H4 (cell line): ENCODE measurements around the gene KRT8. TPM values are rescaled to one million over a fixed set of nuclear protein-coding genes. Genes with fewer than 3 reads are reported as not detected.

Experiments used
- DNase-seq: peaks from one replicate; pipeline ENCODE4 v3.0.0-alpha.2; 2015; ENCODE audit warnings: low spot score
- total RNA-seq: library from RNA; depleted of rRNA; stranded (reverse); fragments of >200 nt; shearing (Covaris generic); gene quantifications from 2 replicates; pipeline ENCODE4 v1.2.3, GENCODE V29; 2014

The KRT8 gene
- total RNA-seq, 1 experiment from 2014 or later: 20.7 TPM

GRCh38 chr12:52925717-52926595 lies 21.1 kb upstream of the KRT8 start:
- no peak for DNase-seq

GRCh38 chr12:52924764-52925716 lies 20.2 kb upstream of the KRT8 start:
- DNase-seq: no peak

GRCh38 chr12:52921488-52922165 lies 16.8 kb upstream of the KRT8 start:
- DNase-seq: no peak

GRCh38 chr12:52920937-52921336 lies 16.1 kb upstream of the KRT8 start:
- no peak for DNase-seq

- no peak for DNase-seq
Measured at GRCh38 chr12:52918784-52919183, 13.9 kb upstream of the KRT8 start.

- no peak for DNase-seq
Measured at GRCh38 chr12:52918351-52918750, 13.5 kb upstream of the KRT8 start.

- no peak for DNase-seq
Measured at GRCh38 chr12:52917800-52918199, 12.9 kb upstream of the KRT8 start.

- DNase-seq: no peak
Measured at GRCh38 chr12:52916216-52916615, 11.3 kb upstream of the KRT8 start.

GRCh38 chr12:52915637-52916036 lies 10.8 kb upstream of the KRT8 start:
- DNase-seq: no peak

- no peak for DNase-seq
Measured at GRCh38 chr12:52914576-52915121, 9.8 kb upstream of the KRT8 start.

- no peak for DNase-seq
Measured at GRCh38 chr12:52913431-52913821, 8.6 kb upstream of the KRT8 start.

- DNase-seq: no peak
Measured at GRCh38 chr12:52912711-52913430, 8.0 kb upstream of the KRT8 start.

- no peak for DNase-seq
Measured at GRCh38 chr12:52910248-52910883, 5.5 kb upstream of the KRT8 start.

- no peak for DNase-seq
Measured at GRCh38 chr12:52909796-52910195, 4.9 kb upstream of the KRT8 start.

GRCh38 chr12:52909331-52909730 lies 4.5 kb upstream of the KRT8 start:
- no peak for DNase-seq

GRCh38 chr12:52907092-52907810 lies 2.4 kb upstream of the KRT8 start:
- DNase-seq: peak; percentile 76

- no peak for DNase-seq
Measured at GRCh38 chr12:52906191-52906601, 1.3 kb upstream of the KRT8 start.

- DNase-seq: no peak
Measured at GRCh38 chr12:52903855-52904508, 894 bp downstream of the KRT8 start.

GRCh38 chr12:52903285-52903854 lies 1.5 kb downstream of the KRT8 start:
- DNase-seq: peak; percentile 46
